Thyroid gland (tissue), 4 donors: Measurements from ENCODE around the gene DPYD. TPM values are rescaled to one million over a fixed set of nuclear protein-coding genes. Genes with fewer than 3 reads are reported as not detected.

ENCODE experiments used
- DNase-seq, 2 donors: peaks; one replicate each; pipeline ENCODE4 v3.0.0-alpha.2; 2019
- H3K27ac ChIP-seq, 3 donors: fragments of 200-600 bp; sonication (generic); 1 replicate in 2 of 3; 2 replicates in 1 of 3; pipeline ENCODE4 v1.5.1; 2016 to 2019; ENCODE audit warnings: mild to moderate bottlenecking in 1 of 3, moderate library complexity in 1 of 3
- H3K27me3 ChIP-seq: fragments of 200-600 bp; sonication (generic); one replicate; pipeline ENCODE4 v1.5.1; 2019
- H3K36me3 ChIP-seq, 2 donors: fragments of 200-600 bp; sonication (generic); one replicate each; pipeline ENCODE4 v1.5.1; 2016 to 2019
- H3K4me1 ChIP-seq, 2 donors: fragments of 200-600 bp; sonication (generic); one replicate each; pipeline ENCODE4 v1.5.1; 2017 to 2019
- H3K4me3 ChIP-seq, 3 donors: fragments of 200-600 bp; sonication (generic); replicated peaks in 1 of 3; 1 replicate in 2 of 3; 2 replicates in 1 of 3; pipeline ENCODE4 v1.5.1; 2016; ENCODE audit warnings: mild to moderate bottlenecking in 1 of 3
- H3K9me3 ChIP-seq: fragments of 200-600 bp; sonication (generic); one replicate; pipeline ENCODE4 v1.5.1; 2017
- POLR2A ChIP-seq, 2 donors: fragments of 450-650 bp; IDR thresholded peaks; one replicate each; pipeline ENCODE4 v1.6.1; 2017; ENCODE audit warnings: antibody characterized with exemption in 2 of 2, mild to moderate bottlenecking in 2 of 2, moderate library complexity in 1 of 2
- WGBS, 2 donors: methylation state at CpG; one replicate each; pipeline ENCODE4 v1.1.5; 2017; 5-methylcytosine and 5-hydroxymethylcytosine counted together
- intact Hi-C: fragments of 100-400 bp; cut with DNase I; formaldehyde crosslinking; loops from one replicate; pipeline ENCODE4 v1.15.1; 2023
- total RNA-seq, 4 donors: library from RNA; depleted of rRNA; stranded (reverse); fragments of >200 nt; gene quantifications; one replicate each; pipeline ENCODE4 v1.2.3, GENCODE V29; 2016
- TF ChIP-seq, protein P1 (sequence below), 6 experiments: fragments of 200-600 bp in 3 of 6; fragments of 450-650 bp in 3 of 6; sonication (generic) in 3 of 6; IDR thresholded peaks; one replicate each; pipeline ENCODE4 v1.5.1; 2016 to 2019; ENCODE audit warnings: antibody characterized with exemption in 6 of 6, mild to moderate bottlenecking in 2 of 6, inconsistent platforms in 1 of 6, moderate library complexity in 1 of 6

Gene DPYD
- total RNA-seq, 4 donors from 2014 or later = 27.3 to 54.0 (median 39.5) TPM

DNA sequence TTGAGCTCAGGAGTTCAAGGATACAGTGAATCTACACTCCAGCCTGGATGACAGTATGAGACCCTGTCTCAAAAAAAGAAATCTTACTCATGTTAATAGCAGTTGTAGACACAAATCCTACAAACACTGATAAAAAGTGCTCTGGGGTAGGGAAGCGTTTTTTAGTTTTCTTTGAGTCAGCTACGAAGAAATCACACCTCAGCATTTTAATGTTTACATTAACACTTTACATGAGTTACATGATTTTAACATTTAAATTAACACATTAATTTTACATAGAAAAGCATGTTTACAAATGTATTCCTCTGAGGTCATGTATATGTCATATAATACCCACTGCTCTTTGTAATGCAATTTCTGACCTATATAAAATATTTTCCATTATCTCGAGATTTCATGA lies 419.2 kb downstream of the DPYD start:
- no peak for DNase-seq
- Histone ChIP-seq H3K27ac (no peak overlapping the region), H3K4me3 (no peak overlapping the region), H3K4me1 (no peaks in the 10 kb centered on the region), H3K27me3 (no peaks in the 10 kb centered on the region), H3K9me3 (no peaks in the 10 kb centered on the region), H3K36me3 (no peaks in the 10 kb centered on the region)
- 89 to 92% methylated on average over 3 of the region's 3 CpGs for WGBS, 2 donors
- intact Hi-C loops = no loop called here
- TF ChIP-seq, protein P1, sequence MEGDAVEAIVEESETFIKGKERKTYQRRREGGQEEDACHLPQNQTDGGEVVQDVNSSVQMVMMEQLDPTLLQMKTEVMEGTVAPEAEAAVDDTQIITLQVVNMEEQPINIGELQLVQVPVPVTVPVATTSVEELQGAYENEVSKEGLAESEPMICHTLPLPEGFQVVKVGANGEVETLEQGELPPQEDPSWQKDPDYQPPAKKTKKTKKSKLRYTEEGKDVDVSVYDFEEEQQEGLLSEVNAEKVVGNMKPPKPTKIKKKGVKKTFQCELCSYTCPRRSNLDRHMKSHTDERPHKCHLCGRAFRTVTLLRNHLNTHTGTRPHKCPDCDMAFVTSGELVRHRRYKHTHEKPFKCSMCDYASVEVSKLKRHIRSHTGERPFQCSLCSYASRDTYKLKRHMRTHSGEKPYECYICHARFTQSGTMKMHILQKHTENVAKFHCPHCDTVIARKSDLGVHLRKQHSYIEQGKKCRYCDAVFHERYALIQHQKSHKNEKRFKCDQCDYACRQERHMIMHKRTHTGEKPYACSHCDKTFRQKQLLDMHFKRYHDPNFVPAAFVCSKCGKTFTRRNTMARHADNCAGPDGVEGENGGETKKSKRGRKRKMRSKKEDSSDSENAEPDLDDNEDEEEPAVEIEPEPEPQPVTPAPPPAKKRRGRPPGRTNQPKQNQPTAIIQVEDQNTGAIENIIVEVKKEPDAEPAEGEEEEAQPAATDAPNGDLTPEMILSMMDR (IDR thresholded peaks at IDR 0.05) = no peak
- TF ChIP-seq POLR2A (IDR thresholded peaks at IDR 0.05) = no peak

DNA sequence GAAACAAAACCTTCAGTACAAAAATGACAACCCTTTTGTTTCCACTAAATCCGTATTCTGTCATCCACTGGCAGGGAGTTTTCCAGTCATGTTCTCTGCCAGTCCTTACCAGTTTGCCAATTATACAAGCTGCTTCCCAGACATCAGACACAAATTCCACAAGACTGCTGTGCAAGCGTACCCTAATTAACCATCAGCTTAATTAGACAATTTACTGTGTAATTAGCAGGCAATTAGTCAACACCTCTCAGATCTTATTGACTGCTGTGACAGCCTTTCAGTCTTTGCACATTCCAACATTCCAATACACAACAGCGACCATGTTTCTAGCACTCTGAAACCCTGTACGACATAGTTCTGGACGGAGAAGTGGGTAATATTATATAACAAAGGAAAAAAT lies 420.1 kb downstream of the DPYD start:
- Histone ChIP-seq H3K27me3 (no peaks in the 10 kb centered on the region), H3K9me3 (no peaks in the 10 kb centered on the region), H3K36me3 (no peaks in the 10 kb centered on the region), H3K27ac (no peak overlapping the region), H3K4me1 (no peaks in the 10 kb centered on the region), H3K4me3 (no peak overlapping the region)
- 83 to 84% methylated on average over 5 of the region's 5 CpGs for WGBS, 2 donors
- intact Hi-C loops = no loop called here
- no peak for DNase-seq
- TF ChIP-seq, protein P1 (IDR thresholded peaks at IDR 0.05) = no peak
- TF ChIP-seq POLR2A (IDR thresholded peaks at IDR 0.05) = no peak

DNA sequence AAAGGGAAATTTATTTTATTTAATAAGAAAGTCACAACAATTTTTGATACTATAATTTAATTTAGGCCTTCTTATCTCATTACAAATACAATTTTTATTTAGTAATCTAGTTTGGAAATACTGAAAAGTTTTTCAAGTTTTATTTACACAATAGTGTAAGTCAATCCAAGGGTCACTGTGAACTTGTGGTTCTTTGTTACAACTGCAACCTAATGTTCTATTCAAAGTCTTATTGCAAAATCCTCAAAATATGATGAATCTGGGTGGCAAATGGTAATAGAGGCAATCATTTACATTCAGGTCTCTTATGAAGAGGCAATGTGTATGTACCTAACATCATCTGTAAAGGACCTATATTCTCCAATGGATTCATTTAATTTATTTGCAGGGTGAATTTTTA lies 421.2 kb downstream of the DPYD start:
- no peak for DNase-seq

DNA sequence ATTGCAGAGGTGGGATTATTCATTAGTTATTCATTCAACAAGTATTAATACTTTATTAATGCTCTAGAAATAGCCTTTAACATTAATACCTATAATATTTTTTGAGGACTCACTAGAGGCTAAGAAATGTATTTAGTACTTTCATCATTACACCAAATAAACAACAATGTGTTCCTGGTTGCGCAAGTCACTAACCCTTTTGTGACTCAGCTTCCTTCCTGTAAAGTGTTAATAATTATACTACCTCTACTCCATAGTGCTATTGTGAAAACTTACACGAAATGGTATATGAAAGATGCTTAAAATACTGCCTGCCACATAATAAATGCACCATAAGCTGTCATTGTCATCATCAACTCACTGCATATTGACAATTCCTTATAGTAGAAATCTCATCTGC lies 431.0 kb downstream of the DPYD start:
- H3K27ac ChIP-seq = no peak overlapping the region
- 58 to 62% methylated on average over 2 of the region's 2 CpGs for WGBS, 2 donors
- no peaks in the 10 kb centered on the region for H3K9me3 ChIP-seq
- intact Hi-C loops = no loop called here
- H3K4me3 ChIP-seq = no peak overlapping the region
- H3K27me3 ChIP-seq = no peaks in the 10 kb centered on the region
- no peaks in the 10 kb centered on the region for H3K4me1 ChIP-seq
- no peaks in the 10 kb centered on the region for H3K36me3 ChIP-seq
- TF ChIP-seq, protein P1 (IDR thresholded peaks at IDR 0.05) = no peak
- DNase-seq = no peak

More for the DNA sequence above, 421.2 kb downstream of the DPYD start:
- Histone ChIP-seq H3K27ac (no peak overlapping the region), H3K36me3 (no peaks in the 10 kb centered on the region), H3K4me1 (no peaks in the 10 kb centered on the region), H3K9me3 (no peaks in the 10 kb centered on the region), H3K27me3 (no peaks in the 10 kb centered on the region), H3K4me3 (no peak overlapping the region)
- intact Hi-C loops = no loop called here
- TF ChIP-seq POLR2A (IDR thresholded peaks at IDR 0.05) = no peak
- TF ChIP-seq, protein P1 (IDR thresholded peaks at IDR 0.05) = no peak

DNA sequence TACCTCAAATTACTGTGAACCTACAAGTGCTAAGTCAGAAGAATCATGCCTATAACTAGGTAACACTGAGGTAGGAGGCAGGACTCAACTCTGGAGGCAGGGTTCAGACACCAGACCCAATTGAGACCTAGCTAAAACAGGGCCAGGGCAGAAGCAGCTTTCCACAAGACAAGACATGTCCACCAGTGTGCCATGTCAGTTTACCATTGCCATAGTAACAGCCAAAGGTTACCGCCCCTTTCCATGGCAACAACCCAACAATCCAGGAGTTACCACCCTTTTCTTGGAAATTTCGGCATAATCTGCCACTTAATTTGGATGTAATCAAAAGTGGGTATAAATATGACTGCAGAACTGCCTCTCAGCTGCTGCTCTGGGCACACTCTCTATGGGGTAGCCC lies 432.3 kb downstream of the DPYD start:
- no peak overlapping the region for H3K4me3 ChIP-seq
- H3K9me3 ChIP-seq = no peaks in the 10 kb centered on the region
- TF ChIP-seq POLR2A (IDR thresholded peaks at IDR 0.05) = no peak
- TF ChIP-seq, protein P1 (IDR thresholded peaks at IDR 0.05) = no peak
- H3K27ac ChIP-seq = no peak overlapping the region
- no peaks in the 10 kb centered on the region for H3K36me3 ChIP-seq
- 65 to 100% methylated on average over 2 of the region's 2 CpGs for WGBS, 2 donors
- no peaks in the 10 kb centered on the region for H3K4me1 ChIP-seq
- DNase-seq = no peak
- H3K27me3 ChIP-seq = no peaks in the 10 kb centered on the region
- intact Hi-C loops = no loop called here
